Caco-2 (cell line): ENCODE results near the gene CRIP1. TPM values are rescaled to one million over a fixed set of nuclear protein-coding genes. Genes with fewer than 3 reads are reported as not detected.
A peak's percentile ranks its signal among the peaks of the same experiment; 100 is the strongest.

ENCODE experiments used
- BruUV-seq: library from RNA; stranded (reverse); fragments of 400-500 nt; replicated peaks from 2 replicates; lab custom pipeline; 2021; lab: Mats Ljungman, UMichigan
- CTCF ChIA-PET: fragments of 300-600 bp; sonication (Branson Sonifier 250); formaldehyde crosslinking; loops from one replicate; lab custom pipeline; 2022; ENCODE audit warnings: antibody characterized with exemption; lab: Charles Lee
- POLR2A ChIA-PET: fragments of 300-600 bp; sonication (Branson Sonifier 250); formaldehyde crosslinking; loops from one replicate; lab custom pipeline; 2022; ENCODE audit warnings: antibody characterized with exemption; lab: Charles Lee
- DNase-seq, 2 experiments: peaks; one replicate each; pipeline versions ENCODE4 v3.0.0 to v3.0.0-alpha.2; 2020 to 2022
- H3K27me3 ChIP-seq: replicated peaks from 2 replicates; pipeline ENCODE4 v1.6.0; 2011; ENCODE audit warnings: low read length; ENCODE audit not compliant: control insufficient read depth, insufficient read depth
- H3K36me3 ChIP-seq: 2 replicates; pipeline ENCODE4 v1.5.1; 2011; ENCODE audit warnings: low read length; ENCODE audit not compliant: control insufficient read depth, insufficient read depth
- H3K4me1 ChIP-seq: fragments of 250-450 bp; sonication (Bioruptor Pico); 2 replicates; pipeline ENCODE4 v1.5.1; 2020; ENCODE audit warnings: mild to moderate bottlenecking
- H3K4me3 ChIP-seq: 2 replicates; pipeline ENCODE4 v1.5.1; 2011; ENCODE audit warnings: low read depth, mild to moderate bottlenecking, control low read depth, low read length
- H3K9me3 ChIP-seq: fragments of 250-450 bp; sonication (Bioruptor Pico); 2 replicates; pipeline ENCODE4 v1.5.1; 2020; ENCODE audit warnings: mild to moderate bottlenecking, moderate library complexity
- H3K27ac Mint-ChIP-seq: one replicate; pipeline ENCODE4 v1.8.0; 2022; ENCODE audit warnings: mixed read lengths; ENCODE audit not compliant: unreplicated experiment
- H3K27me3 Mint-ChIP-seq: one replicate; pipeline ENCODE4 v1.8.0; 2022; ENCODE audit warnings: mixed read lengths; ENCODE audit not compliant: insufficient read depth, unreplicated experiment
- H3K36me3 Mint-ChIP-seq: one replicate; pipeline ENCODE4 v1.8.0; 2022; ENCODE audit warnings: mild to moderate bottlenecking, mixed read lengths; ENCODE audit not compliant: insufficient read depth, unreplicated experiment
- H3K4me1 Mint-ChIP-seq: one replicate; pipeline ENCODE4 v1.8.0; 2022; ENCODE audit warnings: low read depth, mixed read lengths; ENCODE audit not compliant: unreplicated experiment
- H3K4me3 Mint-ChIP-seq: one replicate; pipeline ENCODE4 v1.8.0; 2022; ENCODE audit warnings: mild to moderate bottlenecking, moderate library complexity, mixed read lengths; ENCODE audit not compliant: unreplicated experiment
- H3K9me3 Mint-ChIP-seq: one replicate; pipeline ENCODE4 v1.8.0; 2022; ENCODE audit warnings: mixed read lengths; ENCODE audit not compliant: unreplicated experiment
- CTCF ChIP-seq, 2 experiments: fragments of 200-600 bp in 1 of 2; IDR thresholded peaks; 1 replicate in 1 of 2; 2 replicates in 1 of 2; pipeline versions ENCODE4 v1.5.1 to v1.8.0; 2011 to 2022; ENCODE audit warnings: antibody characterized with exemption in 1 of 2, control low read depth in 1 of 2, inconsistent platforms in 1 of 2, low read depth in 1 of 2, low read length in 1 of 2, mild to moderate bottlenecking in 1 of 2, moderate library complexity in 1 of 2; ENCODE audit not compliant: insufficient read depth in 1 of 2, severe bottlenecking in 1 of 2, unreplicated experiment in 1 of 2
- intact Hi-C: fragments of 100-400 bp; cut with micrococcal nuclease; formaldehyde crosslinking; loops from one replicate; pipeline ENCODE4 v1.10.0; 2022; ENCODE audit not compliant: unreplicated experiment
- total RNA-seq: library from RNA; stranded (reverse); gene quantifications from 2 replicates; pipeline ENCODE4 v1.2.3, GENCODE V29; 2022

CRIP1 gene
- total RNA-seq, 1 experiment from 2014 or later, result 75.1 TPM

DNA sequence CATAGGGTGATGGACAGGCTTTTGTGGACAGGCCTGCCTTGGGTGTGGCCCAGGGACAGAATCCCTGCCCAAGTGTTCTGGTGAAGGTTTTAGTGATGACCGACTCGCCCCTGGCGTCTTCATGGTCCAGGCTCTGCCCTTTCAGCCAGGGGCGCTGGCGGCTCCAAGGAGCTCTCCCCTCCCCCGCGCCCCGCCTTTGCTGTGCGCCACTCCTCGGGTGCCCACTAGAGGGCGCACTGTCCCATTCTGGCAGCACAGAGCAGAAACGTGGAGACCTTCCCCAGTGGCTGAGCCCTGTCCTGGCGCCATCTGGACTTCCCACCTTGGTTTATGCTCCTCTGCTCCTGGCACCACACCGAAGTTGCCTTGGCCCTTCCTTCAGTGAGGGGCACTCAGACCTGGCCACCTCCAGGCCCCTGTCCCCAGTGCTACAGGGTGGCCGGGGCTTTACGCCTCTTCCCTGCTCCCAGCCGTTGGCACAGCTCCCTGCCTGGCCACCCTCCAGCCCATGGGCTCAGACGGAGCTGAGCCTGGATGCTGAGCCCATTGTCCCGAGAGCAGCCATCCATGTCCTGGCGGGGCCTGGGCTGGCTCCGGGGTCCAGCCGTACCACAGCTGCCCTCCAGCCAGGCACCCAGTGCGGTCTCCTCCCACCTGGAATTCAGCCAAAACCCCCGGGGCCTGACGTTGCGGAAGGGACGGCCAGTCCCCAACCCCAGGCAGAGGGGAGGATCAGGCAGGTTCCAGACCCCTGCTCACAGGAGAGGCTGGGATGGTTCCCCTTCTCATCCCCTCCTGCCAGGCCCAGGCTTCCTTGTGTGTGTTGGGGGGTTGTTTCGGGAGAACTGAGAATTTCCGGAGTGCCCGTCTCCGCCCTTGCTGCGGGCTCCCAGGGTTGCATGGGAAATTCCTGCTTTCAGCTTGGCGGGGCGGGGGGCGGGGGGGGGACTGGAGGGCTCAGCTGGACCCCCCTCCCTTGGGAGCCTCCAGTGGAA lies 5.6 kb upstream of the CRIP1 start:
- ChIA-PET POLR2A (interaction anchor here (1.0 to 2.0 kb wide), 3 partner anchors 9 to 180 kb away, joined by 4 to 14 read pairs (median 7); partner anchors contain the start of gene BRF1), CTCF (interaction anchor here (0.5 to 1.9 kb wide), 19 partner anchors 9 to 729 kb away, joined by 3 to 57 read pairs (median 4); partner anchors contain the start of genes PACS2, SIVA1 and TEDC1)
- Histone ChIP-seq H3K4me3 (peak overlapping the region; percentile 32), H3K27me3 (no peaks in the 10 kb centered on the region; the same call in 1 of the 2 replicates), H3K9me3 (no peaks in the 10 kb centered on the region), H3K36me3 (no peaks in the 10 kb centered on the region), H3K4me1 (peaks cover 26% of the 10 kb centered on the region)
- Mint-ChIP-seq H3K27me3 (peaks cover 7% of the 10 kb centered on the region), H3K9me3 (no peaks in the 10 kb centered on the region), H3K27ac (peak overlapping the region; percentile 96), H3K4me3 (peak overlapping the region; percentile 78), H3K36me3 (peaks cover 9% of the 10 kb centered on the region), H3K4me1 (peaks cover 13% of the 10 kb centered on the region)
- DNase-seq, result peak; percentile 85 to 95
- intact Hi-C loops, result loop anchor here (1.0 to 2.0 kb wide), 2 partner anchors 8 to 110 kb away; no protein-coding TSS in a partner anchor
- BruUV-seq, result no TSS peak
- TF ChIP-seq CTCF (IDR thresholded peaks at IDR 0.05; ENCODE audit: insufficient read depth in 1 of 2, low read depth in 1 of 2, low read length in 1 of 2, severe bottlenecking in 1 of 2, unreplicated experiment in 1 of 2), result peak; percentile 92 to 96

- no TSS peak for BruUV-seq
- no peak for TF ChIP-seq CTCF (IDR thresholded peaks at IDR 0.05; ENCODE audit: insufficient read depth in 1 of 2, low read depth in 1 of 2, low read length in 1 of 2, severe bottlenecking in 1 of 2, unreplicated experiment in 1 of 2)
- CTCF ChIA-PET, result interaction anchor here (1.9 kb wide), 1 partner anchor 8 kb away, joined by 57 read pairs; the partner anchor contains the start of gene TEDC1
- Mint-ChIP-seq H3K36me3 (peaks cover 7% of the 10 kb centered on the region), H3K27me3 (peaks cover 7% of the 10 kb centered on the region), H3K9me3 (no peaks in the 10 kb centered on the region), H3K4me3 (peak overlapping the region; percentile 78), H3K4me1 (peaks cover 13% of the 10 kb centered on the region), H3K27ac (peak overlapping the region; percentile 96)
- intact Hi-C loops, result loop anchor here (1.0 to 2.0 kb wide), 2 partner anchors 7 to 111 kb away; no protein-coding TSS in a partner anchor
- POLR2A ChIA-PET, result interaction anchor here (2.0 kb wide), 1 partner anchor 8 kb away, joined by 14 read pairs; no protein-coding TSS in a partner anchor
- Histone ChIP-seq H3K36me3 (no peaks in the 10 kb centered on the region), H3K9me3 (no peaks in the 10 kb centered on the region), H3K4me1 (peaks cover 31% of the 10 kb centered on the region), H3K27me3 (no peaks in the 10 kb centered on the region; the same call in 1 of the 2 replicates), H3K4me3 (peak overlapping the region; percentile 21)
- DNase-seq, result peak; percentile 89 to 92
Measured at GRCh38 chr14:105481886-105482457, 4.7 kb upstream of the CRIP1 start.
